GM21367 (cell line): Measurements from ENCODE around the gene NAXD.
"Not testable (repeated sequence)": the region's sequence is repeated elsewhere in the genome, so short reads cannot be mapped to it uniquely, and the experiment has no call there.

ENCODE experiments used
- ATAC-seq: cut with Tn5 transposase; IDR thresholded peaks from one replicate; pipeline ENCODE4 v1.9.1; 2021; ENCODE audit not compliant: unreplicated experiment

Gene NAXD

DNA sequence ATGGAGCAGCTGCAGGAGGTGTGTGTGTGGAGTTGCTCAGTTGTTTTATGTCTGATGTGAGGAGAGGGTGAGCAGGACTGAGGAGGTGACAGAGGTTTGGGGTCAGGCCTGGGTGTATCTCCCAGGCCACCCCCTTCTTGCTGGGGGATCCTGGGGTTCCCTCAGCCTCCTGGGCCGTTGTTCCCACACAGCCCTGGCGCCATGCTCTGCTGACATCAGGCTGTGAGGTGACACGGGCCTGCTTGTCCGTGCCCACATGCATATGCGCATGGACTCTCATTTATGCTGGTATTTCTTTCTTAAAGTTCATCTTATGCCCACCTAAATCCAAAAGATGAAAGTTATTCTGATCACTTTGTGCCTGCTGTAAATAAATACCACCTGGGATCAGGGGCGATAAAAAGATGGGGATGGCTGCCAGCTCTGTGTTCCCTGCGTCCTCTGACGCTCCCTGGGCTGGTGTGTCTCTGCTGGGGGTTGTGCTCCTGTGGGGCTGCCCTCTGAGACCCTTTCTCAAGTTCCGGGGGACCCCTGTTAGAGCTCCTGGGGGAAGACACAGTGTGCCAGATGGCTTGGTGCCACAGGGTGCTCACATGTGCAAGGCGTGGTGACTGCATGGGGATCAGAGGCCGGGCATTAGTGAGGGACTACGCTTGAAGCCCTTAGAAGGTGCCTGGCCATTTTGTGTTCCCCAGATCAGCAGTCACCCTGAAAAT is 12.6 kb downstream of the NAXD start:
- no peak for ATAC-seq

DNA sequence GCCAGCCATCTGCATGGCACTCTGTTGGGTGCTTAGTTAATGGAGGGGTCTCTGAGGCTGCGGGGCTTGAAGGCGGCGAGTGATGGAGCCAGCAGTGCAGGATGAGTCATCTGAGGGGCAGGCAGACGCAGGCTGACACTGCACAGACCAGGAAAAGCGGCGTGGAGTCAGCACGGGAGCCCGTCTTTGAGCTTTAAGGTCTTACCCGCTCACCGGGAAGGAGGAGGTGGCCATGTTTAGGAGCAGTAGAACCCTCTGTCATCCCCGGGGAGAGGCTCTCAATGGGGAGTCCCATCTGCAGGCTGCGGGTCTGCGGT is 13.1 kb downstream of the NAXD start:
- ATAC-seq: no peak

- ATAC-seq: no peak
These were observed 13.8 kb downstream of the NAXD start for GRCh38 chr13:110628952-110629701.

DNA sequence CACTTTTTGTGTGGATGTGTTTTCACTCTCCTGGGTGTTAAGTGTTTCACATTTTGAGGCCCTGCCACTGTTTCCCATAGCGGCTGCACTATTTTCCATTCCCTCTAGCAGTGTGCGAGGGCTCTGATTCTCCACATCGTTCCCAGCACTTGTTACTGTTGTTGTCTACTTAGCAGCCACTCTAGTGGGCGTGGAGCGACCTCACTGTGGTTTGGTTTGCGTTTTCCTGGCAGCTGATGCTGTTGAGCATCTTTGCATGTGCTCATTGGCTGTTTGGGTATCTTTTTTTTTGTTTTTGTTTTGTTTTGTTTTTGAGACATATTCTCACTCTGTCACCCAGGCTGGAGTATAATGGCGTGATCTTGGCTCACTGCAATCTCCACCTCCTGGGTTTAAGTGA is 14.4 kb downstream of the NAXD start:
- no peak for ATAC-seq

- ATAC-seq: no peak
These were observed 15.3 kb downstream of the NAXD start for GRCh38 chr13:110630566-110631119.

GRCh38 chr13:110632255-110632654 is 16.9 kb downstream of the NAXD start:
- ATAC-seq: not testable (repeated sequence)

DNA sequence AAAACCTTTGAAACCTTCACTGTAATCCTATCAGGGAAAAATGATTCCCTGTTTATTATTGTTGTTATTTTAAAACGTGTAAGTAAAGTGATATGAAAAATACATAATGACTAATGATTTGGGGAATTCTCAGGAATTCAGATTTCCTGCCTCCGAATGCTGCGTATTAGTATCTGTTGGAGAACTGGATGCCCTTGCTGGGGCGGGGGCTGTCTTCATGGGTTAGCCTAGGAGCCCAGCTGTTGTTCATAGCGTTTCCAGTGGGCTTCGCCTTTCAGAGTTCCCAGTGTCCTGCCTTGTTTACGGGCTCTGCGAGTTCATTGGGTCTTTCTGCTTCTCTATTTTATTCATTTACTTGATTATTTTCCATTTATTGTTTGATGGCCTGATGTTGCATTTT is 18.4 kb downstream of the NAXD start:
- ATAC-seq: no peak

- no peak for ATAC-seq
These were observed 19.2 kb downstream of the NAXD start for GRCh38 chr13:110634558-110634957.

GRCh38 chr13:110635405-110636002 is 20.2 kb downstream of the NAXD start:
- ATAC-seq: no peak

GRCh38 chr13:110636053-110636475 is 20.7 kb downstream of the NAXD start:
- no peak for ATAC-seq

GRCh38 chr13:110636701-110637201 is 21.4 kb downstream of the NAXD start:
- no peak for ATAC-seq

GRCh38 chr13:110637275-110637674 is 21.9 kb downstream of the NAXD start:
- no peak for ATAC-seq

DNA sequence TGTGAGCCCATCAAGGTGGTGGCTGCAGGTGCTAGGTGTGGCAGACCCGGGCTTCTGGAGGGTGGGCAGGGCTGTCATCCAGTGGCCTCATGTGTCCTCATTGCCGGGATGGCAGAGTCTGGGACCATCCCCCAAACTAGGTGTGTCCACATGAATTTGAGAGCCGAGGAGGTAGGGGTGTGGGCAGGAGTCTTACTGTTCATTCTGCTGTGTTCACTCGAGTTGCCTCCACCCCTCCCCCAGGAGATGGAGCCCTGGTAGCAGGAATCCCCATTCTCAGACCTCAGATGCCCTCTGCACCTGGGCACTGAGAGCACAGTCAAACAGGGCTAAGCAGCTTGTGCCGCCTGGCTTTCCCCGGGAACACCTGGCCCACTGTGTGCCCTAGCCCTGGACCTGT is 22.4 kb downstream of the NAXD start:
- ATAC-seq: no peak

DNA sequence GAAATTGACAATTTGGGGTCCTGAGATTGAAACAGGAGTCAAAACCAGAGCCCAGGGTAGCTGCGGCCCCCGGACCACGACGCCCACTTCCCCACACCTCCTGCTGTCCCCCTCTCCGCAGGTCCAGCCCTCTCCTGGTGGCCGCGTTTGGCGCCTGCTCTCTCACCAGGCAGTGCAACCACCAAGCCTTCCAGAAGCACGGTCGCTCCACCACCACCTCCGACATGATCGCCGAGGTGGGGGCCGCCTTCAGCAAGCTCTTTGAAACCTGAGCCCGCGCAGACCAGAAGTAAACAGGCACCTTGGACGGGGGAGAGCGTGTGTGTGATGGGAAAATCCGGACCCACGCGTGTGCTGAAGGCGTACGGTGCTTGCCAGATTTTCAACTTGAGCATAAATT is 22.9 kb downstream of the NAXD start:
- no peak for ATAC-seq

DNA sequence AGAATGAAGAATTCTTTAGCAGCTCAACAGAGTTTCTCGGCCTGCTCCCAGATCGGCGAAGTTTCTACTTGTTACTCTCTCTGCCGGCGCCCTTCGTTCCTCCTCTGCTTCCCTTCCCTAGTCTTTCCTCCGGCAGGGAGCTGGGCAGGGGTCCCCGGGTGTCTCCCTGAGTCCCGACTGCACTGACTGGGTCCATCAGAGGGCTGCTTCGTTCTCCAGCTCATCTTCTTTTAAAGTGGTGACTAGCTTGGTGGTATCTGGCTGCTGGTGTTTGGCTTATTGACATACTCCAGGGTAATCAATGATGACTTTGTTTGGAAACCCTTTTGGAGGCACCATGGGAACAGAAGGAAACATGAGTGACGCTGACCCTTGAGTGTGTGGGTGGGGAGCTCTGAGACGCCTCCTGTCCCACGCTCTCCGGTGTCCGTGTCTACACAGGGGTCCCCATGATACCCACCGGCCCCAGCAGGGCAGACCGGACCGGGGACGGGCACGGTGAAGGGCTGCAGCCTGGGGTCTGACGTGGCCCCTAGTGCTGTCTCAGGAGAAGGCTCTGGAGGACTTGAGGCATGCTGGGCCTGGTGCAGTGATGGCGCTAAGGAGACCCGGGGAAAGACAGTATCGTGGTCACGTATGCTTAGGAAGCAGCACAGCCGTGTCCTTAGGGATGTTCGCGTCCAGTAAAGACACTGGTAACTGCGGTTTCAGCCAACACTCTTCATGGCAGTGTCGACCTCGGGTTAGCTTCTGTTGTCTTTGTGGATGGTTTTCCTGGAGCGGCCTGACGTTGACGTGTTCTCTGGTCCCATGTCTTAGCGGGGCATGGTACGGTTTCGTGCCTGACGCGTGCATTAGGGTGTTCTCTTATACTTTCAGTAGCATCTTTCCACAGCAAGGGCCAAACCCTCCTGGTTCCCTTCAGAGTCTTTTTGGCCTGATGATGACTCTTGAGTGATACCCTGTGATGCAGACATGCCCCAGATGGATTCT is 23.8 kb downstream of the NAXD start:
- no peak for ATAC-seq

- ATAC-seq: no peak
These were observed 24.6 kb downstream of the NAXD start for GRCh38 chr13:110639935-110640334.

DNA sequence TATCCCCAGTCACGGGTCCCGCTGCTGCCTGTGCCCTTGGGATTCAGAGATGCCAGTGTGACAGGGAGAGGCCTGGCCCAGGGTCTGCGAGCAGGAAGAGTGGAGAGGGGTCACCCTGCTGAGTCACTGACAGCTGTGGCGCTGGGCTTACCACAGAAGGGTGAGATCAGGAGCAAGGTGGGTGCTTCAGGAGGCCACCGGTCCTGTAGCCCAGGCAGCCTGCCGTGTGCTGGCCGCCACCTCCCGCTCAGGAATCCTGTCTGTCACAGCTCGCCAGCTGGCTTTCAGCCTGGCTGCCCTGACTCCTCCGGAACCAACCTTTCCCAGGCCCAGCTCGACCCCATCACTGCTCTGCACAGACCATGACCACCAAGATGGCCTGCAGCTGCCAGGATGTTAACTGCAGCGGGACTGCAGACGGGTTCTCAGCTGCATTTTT is 25.3 kb downstream of the NAXD start:
- no peak for ATAC-seq

DNA sequence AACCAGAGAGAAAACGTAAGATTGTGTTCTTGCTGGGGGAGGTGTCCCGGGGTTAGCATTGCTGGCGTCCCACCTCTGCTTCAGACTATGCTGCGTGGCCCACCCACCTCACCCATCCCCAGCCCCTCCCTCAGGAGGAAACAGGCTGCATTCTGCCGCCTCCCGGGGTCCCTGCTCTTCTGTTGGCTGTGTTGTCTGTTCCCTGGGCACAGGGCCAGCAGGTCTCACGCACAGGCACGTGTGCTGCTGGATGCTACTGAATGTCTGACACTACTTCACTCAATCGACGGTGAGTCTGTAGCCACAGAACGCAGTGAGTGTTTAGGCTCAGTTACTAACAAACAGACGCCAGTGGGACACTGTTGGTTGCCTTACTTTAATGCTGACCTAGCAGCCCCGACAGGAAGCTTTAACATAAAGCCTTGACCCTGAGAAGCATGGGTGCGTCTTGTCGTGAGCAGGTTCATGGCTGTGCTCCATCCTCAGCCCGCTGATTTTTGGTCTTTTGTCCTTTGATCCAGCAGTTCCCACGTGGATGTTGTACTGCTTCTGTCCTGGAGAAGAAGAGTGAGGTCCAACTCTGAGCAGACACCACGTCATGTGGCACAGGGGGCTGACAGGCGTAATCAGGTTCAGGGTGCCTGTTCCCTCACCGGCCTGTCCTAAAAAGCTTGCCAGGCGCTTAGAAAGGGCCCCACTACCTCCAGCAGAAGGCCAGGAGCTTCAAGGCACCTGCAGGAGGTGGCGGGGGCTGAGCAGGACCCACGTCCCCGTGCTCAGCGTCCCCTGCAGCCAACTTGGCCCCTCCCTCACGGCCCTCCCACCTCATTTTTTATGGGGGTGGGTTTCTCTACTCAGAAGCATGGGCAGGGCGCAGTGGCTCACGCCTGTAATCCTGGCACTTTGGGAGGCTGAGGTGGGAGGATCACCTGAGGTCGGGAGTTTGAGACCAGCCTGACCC is 26.0 kb downstream of the NAXD start:
- no peak for ATAC-seq

DNA sequence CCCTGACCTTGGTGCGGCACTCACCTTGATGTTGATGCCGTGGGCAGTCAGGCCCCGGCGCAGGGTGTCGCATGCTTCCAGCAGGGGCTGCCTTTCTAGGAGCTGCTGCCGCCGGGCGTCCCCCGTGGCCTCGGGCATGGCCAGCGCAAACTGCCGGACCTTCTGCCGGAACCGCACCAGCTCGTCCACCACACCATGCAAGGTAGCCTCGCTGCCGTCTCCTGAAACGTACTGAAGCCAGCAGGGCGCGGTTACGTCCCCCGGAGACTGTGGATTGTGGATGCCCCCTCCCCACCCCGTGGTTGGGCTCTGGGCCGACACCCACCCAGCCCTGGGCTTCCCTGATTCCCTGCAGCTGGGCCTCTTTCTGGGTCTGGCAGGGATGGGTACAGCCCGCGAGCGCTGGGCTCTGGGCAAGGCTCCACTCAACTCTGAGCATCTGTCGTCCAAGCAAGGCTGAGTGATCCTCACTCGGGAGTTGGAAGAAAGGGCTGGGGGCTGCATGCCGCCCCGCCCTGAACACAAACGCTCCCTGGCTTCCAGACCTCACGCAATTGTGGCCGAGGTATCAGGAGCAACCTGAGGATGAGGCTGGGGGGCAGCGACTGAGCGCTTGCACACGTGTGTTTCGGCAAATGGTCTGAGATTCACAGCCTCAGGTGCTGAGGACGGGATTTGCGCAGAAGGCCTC is 27.1 kb downstream of the NAXD start:
- ATAC-seq: no peak
